Bronchial smooth muscle cell (primary cell): ENCODE measurements around the gene USP48. TPM values are rescaled to one million over a fixed set of nuclear protein-coding genes. Genes with fewer than 3 reads are reported as not detected.

Experiments
- total RNA-seq: library from RNA; depleted of rRNA; stranded (reverse); fragments of >200 nt; gene quantifications from 2 replicates; pipeline ENCODE4 v1.2.1, GENCODE V29; 2014

The USP48 gene, protein sequence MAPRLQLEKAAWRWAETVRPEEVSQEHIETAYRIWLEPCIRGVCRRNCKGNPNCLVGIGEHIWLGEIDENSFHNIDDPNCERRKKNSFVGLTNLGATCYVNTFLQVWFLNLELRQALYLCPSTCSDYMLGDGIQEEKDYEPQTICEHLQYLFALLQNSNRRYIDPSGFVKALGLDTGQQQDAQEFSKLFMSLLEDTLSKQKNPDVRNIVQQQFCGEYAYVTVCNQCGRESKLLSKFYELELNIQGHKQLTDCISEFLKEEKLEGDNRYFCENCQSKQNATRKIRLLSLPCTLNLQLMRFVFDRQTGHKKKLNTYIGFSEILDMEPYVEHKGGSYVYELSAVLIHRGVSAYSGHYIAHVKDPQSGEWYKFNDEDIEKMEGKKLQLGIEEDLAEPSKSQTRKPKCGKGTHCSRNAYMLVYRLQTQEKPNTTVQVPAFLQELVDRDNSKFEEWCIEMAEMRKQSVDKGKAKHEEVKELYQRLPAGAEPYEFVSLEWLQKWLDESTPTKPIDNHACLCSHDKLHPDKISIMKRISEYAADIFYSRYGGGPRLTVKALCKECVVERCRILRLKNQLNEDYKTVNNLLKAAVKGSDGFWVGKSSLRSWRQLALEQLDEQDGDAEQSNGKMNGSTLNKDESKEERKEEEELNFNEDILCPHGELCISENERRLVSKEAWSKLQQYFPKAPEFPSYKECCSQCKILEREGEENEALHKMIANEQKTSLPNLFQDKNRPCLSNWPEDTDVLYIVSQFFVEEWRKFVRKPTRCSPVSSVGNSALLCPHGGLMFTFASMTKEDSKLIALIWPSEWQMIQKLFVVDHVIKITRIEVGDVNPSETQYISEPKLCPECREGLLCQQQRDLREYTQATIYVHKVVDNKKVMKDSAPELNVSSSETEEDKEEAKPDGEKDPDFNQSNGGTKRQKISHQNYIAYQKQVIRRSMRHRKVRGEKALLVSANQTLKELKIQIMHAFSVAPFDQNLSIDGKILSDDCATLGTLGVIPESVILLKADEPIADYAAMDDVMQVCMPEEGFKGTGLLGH
- total RNA-seq, result 29.3 and 42.7 TPM in 2 replicates

DNA sequence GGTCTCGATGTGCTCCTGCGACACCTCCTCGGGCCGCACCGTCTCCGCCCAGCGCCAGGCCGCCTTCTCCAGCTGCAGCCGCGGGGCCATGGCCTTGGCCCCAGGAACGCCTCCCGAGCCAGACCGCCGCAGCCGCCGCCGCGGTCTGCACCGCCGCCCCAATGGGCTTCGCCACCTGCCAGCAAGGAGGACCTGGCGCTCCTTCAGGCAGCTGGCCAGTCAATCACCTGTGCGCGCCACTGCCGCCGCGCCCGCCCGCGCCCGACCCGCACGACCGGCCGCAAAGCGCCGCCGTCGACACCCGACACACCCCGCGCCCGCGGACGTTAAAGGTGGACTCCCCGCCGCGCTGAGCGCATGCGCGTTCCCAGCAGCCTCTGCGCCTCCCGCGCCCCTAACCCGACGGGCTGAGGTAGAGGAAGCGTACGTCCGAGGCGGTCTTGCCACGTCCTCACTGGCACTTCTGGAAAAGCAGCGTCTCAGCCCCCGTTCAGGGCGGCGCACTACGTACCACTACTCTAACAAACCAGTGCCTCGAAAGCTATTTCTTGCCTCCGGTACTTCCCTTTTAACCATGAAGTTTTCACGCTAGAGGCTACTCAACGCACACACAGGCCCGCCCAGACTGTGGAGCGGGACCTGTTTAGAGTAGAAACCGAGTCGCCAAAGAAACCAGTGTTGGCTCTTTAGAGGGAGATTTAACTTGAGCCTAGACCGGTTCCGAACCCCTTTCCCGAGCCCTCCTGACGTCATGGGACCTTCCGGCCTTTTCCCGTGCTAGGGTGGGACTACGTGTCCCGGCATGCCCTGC lies at the start of gene USP48:
USP48 (minus strand) TSS at position 282 of the 811 bp plus-strand sequence; CDS start at position 90, 192 bp downstream.

DNA sequence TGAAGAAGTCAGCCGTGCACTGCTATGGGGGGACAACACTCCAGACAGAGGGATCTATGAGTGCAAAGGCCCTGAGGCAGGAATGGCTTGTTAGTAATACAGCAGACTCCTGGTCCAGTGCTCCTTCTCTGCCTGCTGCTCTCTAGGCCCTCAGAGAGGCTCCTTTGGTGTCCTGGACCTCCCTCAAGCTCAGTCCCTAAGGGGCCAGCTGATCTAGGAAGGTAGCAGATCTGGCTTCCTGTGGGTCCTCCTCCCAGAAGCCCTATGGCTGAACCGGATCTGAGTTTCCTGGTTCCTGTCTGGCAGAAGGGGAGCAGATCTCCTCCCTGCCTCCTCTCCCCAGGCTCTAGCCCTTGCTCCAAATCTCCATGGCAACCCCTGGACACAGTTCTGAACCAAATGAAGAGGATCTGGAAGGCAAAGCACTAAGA lies 28.9 kb upstream of the USP48 start, which contains the start of gene LDLRAD2:
LDLRAD2 (plus strand) TSS at position 391 of the 431 bp plus-strand sequence. CDS start 187 bp downstream, outside the sequence.

DNA sequence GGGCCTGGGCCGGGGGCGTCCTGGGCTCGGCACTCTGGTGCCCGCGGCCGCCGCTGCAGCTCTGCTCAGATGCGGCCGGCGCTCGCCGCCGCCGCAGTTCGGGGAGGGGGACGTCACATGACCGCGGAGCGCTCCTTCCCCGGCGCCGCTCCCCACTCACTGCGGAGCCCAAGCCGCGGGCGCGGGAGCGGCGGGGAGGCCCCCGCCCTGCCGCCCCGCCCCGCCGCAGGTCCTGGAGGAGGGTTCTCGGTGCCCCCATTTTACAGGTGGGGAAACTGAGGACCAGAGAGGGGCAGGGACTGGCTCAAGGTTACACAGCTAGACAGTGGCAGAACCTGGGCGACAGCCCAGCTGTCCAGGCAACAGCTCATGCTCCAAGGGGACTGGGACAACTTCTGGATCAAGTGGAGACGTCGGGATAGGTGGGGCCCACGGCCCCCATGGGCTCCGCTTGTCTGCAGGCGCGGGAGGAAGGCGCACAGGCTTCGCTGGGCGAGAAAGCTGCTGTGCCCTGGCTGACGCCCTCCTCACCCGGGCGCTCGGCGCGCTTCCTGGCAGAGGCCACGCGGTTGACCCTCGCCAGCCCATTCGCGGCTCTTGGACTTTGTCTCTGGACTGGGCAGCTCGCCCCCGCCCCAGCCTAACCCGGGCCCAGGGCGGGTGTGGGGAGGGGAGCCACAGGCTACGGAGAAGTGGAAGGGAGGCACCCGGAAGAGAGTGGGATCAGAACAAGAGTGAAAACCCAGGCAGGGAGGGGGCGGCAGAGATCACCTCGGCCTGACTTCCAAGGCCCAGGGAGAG lies 113.5 kb downstream of the USP48 start, which contains the start of gene RAP1GAP:
RAP1GAP (minus strand) TSS at position 100 of the 801 bp plus-strand sequence. CDS start 49,325 bp downstream, outside the sequence.

Other genes starting within 250 kb of the USP48 start
- gene RAP1GAP, start 113.8 kb downstream of the USP48 start, total RNA-seq, result under 0.01 and 0.16 TPM in 2 replicates
- gene LDLRAD2, start 29.1 kb upstream of the USP48 start, total RNA-seq, result 0.16 TPM in 1 of 2 replicates, not detected in the other
- 91.3 and 112 TPM in 2 replicates for gene HSPG2, start 154.2 kb upstream of the USP48 start, total RNA-seq
- not detected in 2 replicates for gene CELA3B, start 193.9 kb upstream of the USP48 start, total RNA-seq
- not detected in 2 replicates for gene CELA3A, start 218.5 kb upstream of the USP48 start, total RNA-seq